Activated B cell treated with CpG ODN at 0.5 μM for 24 hours (primary cell): ENCODE data around the gene CLPTM1. TPM values are rescaled to one million over a fixed set of nuclear protein-coding genes. Genes with fewer than 3 reads are reported as not detected.
"Not testable (repeated sequence)": the region's sequence is repeated elsewhere in the genome, so short reads cannot be mapped to it uniquely, and the experiment has no call there.

Experiments used
- ATAC-seq: fragments of 200-7000 bp; cut with Tn5 transposase; one replicate; pipeline ENCODE4 v1.10.0; 2021; ENCODE audit warnings: low read depth, mild to moderate bottlenecking, moderate library complexity
- CTCF ChIA-PET: fragments of 350-600 bp; sonication (Branson Sonifier 250); formaldehyde crosslinking; loops from one replicate; lab custom pipeline; 2021; ENCODE audit warnings: antibody characterized with exemption; lab: Charles Lee
- POLR2A ChIA-PET: fragments of 350-600 bp; sonication (Branson Sonifier 250); formaldehyde crosslinking; loops from one replicate; lab custom pipeline; 2021; ENCODE audit warnings: antibody characterized with exemption; lab: Charles Lee
- DNase-seq: peaks from one replicate; pipeline ENCODE4 v3.0.0; 2022
- H3K27ac Mint-ChIP-seq: one replicate; pipeline ENCODE4 v1.8.0; 2020; ENCODE audit warnings: mixed read lengths
- H3K27me3 Mint-ChIP-seq: one replicate; pipeline ENCODE4 v1.8.0; 2021; ENCODE audit warnings: mixed read lengths
- H3K36me3 Mint-ChIP-seq: one replicate; pipeline ENCODE4 v1.8.0; 2021; ENCODE audit warnings: low read depth, mixed read lengths
- H3K4me1 Mint-ChIP-seq: one replicate; pipeline ENCODE4 v1.8.0; 2021; ENCODE audit warnings: mixed read lengths
- H3K4me3 Mint-ChIP-seq: one replicate; pipeline ENCODE4 v1.8.0; 2020; ENCODE audit warnings: mild to moderate bottlenecking, mixed read lengths
- H3K9me3 Mint-ChIP-seq: one replicate; pipeline ENCODE4 v1.8.0; 2020; ENCODE audit warnings: mixed read lengths
- intact Hi-C: fragments of 100-400 bp; cut with micrococcal nuclease; formaldehyde crosslinking; loops from one replicate; pipeline ENCODE4 v1.15.1; 2024
- total RNA-seq: library from RNA; stranded (reverse); gene quantifications from 2 replicates; pipeline ENCODE4 v1.2.3, GENCODE V29; 2022
- TF ChIP-seq, protein P1 (sequence below): fragments of 200-600 bp; IDR thresholded peaks from one replicate; pipeline ENCODE4 v1.8.0; 2022; ENCODE audit warnings: antibody characterized with exemption, mild to moderate bottlenecking

The CLPTM1 gene
- total RNA-seq, 1 donor from 2014 or later, result 92.1 TPM

- Mint-ChIP-seq H3K27ac (peak overlapping the region; percentile 86), H3K4me1 (peaks cover 63% of the 10 kb centered on the region), H3K27me3 (no peaks in the 10 kb centered on the region), H3K9me3 (no peaks in the 10 kb centered on the region), H3K36me3 (peaks cover 39% of the 10 kb centered on the region), H3K4me3 (peak overlapping the region; percentile 61)
- CTCF ChIA-PET, result interaction anchor here (0.9 to 1.6 kb wide), 4 partner anchors 9 to 98 kb away, joined by 3 to 4 read pairs (median 3); no protein-coding TSS in a partner anchor
- DNase-seq, result peak; percentile 22
- POLR2A ChIA-PET, result interaction anchor here (0.5 to 3.3 kb wide), 14 partner anchors 40 to 538 kb away, joined by 3 to 26 read pairs (median 4); partner anchors contain the start of genes BLOC1S3, CLASRP, GEMIN7 and RELB
- peak; percentile 93 for ATAC-seq
- TF ChIP-seq, protein P1, sequence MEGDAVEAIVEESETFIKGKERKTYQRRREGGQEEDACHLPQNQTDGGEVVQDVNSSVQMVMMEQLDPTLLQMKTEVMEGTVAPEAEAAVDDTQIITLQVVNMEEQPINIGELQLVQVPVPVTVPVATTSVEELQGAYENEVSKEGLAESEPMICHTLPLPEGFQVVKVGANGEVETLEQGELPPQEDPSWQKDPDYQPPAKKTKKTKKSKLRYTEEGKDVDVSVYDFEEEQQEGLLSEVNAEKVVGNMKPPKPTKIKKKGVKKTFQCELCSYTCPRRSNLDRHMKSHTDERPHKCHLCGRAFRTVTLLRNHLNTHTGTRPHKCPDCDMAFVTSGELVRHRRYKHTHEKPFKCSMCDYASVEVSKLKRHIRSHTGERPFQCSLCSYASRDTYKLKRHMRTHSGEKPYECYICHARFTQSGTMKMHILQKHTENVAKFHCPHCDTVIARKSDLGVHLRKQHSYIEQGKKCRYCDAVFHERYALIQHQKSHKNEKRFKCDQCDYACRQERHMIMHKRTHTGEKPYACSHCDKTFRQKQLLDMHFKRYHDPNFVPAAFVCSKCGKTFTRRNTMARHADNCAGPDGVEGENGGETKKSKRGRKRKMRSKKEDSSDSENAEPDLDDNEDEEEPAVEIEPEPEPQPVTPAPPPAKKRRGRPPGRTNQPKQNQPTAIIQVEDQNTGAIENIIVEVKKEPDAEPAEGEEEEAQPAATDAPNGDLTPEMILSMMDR, result no peak
- intact Hi-C loops, result no loop called here
Observed at GRCh38 chr19:44960906-44961728, 5.9 kb downstream of the CLPTM1 start.

GRCh38 chr19:44961821-44962220, 6.6 kb downstream of the CLPTM1 start:
- TF ChIP-seq, protein P1, result no peak
- Mint-ChIP-seq H3K27me3 (no peaks in the 10 kb centered on the region), H3K36me3 (peaks cover 45% of the 10 kb centered on the region), H3K9me3 (no peaks in the 10 kb centered on the region), H3K27ac (peak overlapping the region; percentile 86), H3K4me3 (peak overlapping the region; percentile 61), H3K4me1 (peaks cover 56% of the 10 kb centered on the region)
- DNase-seq (no peak), ATAC-seq (no peak)
- ChIA-PET POLR2A (interaction anchor here (0.6 to 3.3 kb wide), 9 partner anchors 39 to 538 kb away, joined by 3 to 26 read pairs (median 4); partner anchors contain the start of genes BLOC1S3, GEMIN7, RELB and TRAPPC6A), CTCF (interaction anchor here (0.9 to 1.5 kb wide), 3 partner anchors 10 to 98 kb away, joined by 3 to 4 read pairs (median 3); no protein-coding TSS in a partner anchor)
- intact Hi-C loops, result no loop called here

- ATAC-seq (no peak), DNase-seq (no peak)
- ChIA-PET POLR2A (no interaction called here), CTCF (no interaction called here)
- intact Hi-C loops, result no loop called here
- Mint-ChIP-seq H3K27me3 (no peaks in the 10 kb centered on the region), H3K36me3 (peaks cover 52% of the 10 kb centered on the region), H3K4me1 (peaks cover 1% of the 10 kb centered on the region), H3K9me3 (no peaks in the 10 kb centered on the region), H3K4me3 (no peak overlapping the region), H3K27ac (no peak overlapping the region)
- TF ChIP-seq, protein P1, result no peak
Observed at GRCh38 chr19:44968118-44968517, 12.9 kb downstream of the CLPTM1 start.

DNA sequence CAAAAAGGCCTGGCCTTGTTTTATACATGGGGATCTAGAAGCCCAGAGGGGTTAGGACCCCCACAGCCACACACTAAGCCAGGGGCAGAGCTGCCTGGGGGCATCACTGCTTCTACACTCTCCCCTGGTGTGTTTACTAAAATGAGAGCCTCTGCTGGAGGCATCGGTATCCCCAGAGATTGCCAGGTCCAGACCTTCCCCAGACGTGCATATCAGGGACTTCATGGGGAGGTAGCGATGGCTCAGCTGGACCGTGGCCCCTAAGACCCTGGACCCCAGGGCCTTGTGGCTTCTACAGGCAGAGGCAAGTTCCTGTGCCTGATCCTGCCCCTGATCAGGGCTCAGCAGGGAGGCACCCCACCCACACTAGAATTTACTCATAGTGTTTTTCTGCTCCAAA, 13.5 kb downstream of the CLPTM1 start:
- ATAC-seq (no peak), DNase-seq (no peak)
- Mint-ChIP-seq H3K27me3 (no peaks in the 10 kb centered on the region), H3K36me3 (peaks cover 57% of the 10 kb centered on the region), H3K4me3 (no peak overlapping the region), H3K27ac (no peak overlapping the region), H3K9me3 (no peaks in the 10 kb centered on the region), H3K4me1 (peaks cover 5% of the 10 kb centered on the region)
- ChIA-PET POLR2A (no interaction called here), CTCF (no interaction called here)
- intact Hi-C loops, result no loop called here
- TF ChIP-seq, protein P1, result no peak

GRCh38 chr19:44969437-44969836, 14.3 kb downstream of the CLPTM1 start:
- ATAC-seq, result no peak
- H3K27ac Mint-ChIP-seq, result no peak overlapping the region
- intact Hi-C loops, result no loop called here
- H3K4me3 Mint-ChIP-seq, result no peak overlapping the region
- TF ChIP-seq, protein P1, result no peak
- no peaks in the 10 kb centered on the region for H3K27me3 Mint-ChIP-seq
- no peak for DNase-seq
- H3K4me1 Mint-ChIP-seq, result peaks cover 7% of the 10 kb centered on the region
- H3K36me3 Mint-ChIP-seq, result peaks cover 59% of the 10 kb centered on the region
- CTCF ChIA-PET, result no interaction called here
- POLR2A ChIA-PET, result interaction anchor here (0.5 kb wide), 1 partner anchor 89 kb away, joined by 3 read pairs; no protein-coding TSS in a partner anchor
- no peaks in the 10 kb centered on the region for H3K9me3 Mint-ChIP-seq

GRCh38 chr19:44971451-44971850, 16.3 kb downstream of the CLPTM1 start:
- H3K9me3 Mint-ChIP-seq, CTCF ChIA-PET, H3K4me3 Mint-ChIP-seq, DNase-seq, intact Hi-C loops, H3K4me1 Mint-ChIP-seq, H3K27ac Mint-ChIP-seq, H3K27me3 Mint-ChIP-seq, ATAC-seq: not testable (repeated sequence)
- POLR2A ChIA-PET, result interaction anchor here (0.6 kb wide), 1 partner anchor 202 kb away, joined by 3 read pairs; no protein-coding TSS in a partner anchor
- H3K36me3 Mint-ChIP-seq, result peaks cover 67% of the 10 kb centered on the region
